ENCODE results near the gene SAMD9. TPM values are rescaled to one million over a fixed set of nuclear protein-coding genes. Genes with fewer than 3 reads are reported as not detected.
"Not testable (repeated sequence)": the region's sequence is repeated elsewhere in the genome, so short reads cannot be mapped to it uniquely, and the experiment has no call there.

The SAMD9 gene
- 7.5 TPM for total RNA-seq

DNA sequence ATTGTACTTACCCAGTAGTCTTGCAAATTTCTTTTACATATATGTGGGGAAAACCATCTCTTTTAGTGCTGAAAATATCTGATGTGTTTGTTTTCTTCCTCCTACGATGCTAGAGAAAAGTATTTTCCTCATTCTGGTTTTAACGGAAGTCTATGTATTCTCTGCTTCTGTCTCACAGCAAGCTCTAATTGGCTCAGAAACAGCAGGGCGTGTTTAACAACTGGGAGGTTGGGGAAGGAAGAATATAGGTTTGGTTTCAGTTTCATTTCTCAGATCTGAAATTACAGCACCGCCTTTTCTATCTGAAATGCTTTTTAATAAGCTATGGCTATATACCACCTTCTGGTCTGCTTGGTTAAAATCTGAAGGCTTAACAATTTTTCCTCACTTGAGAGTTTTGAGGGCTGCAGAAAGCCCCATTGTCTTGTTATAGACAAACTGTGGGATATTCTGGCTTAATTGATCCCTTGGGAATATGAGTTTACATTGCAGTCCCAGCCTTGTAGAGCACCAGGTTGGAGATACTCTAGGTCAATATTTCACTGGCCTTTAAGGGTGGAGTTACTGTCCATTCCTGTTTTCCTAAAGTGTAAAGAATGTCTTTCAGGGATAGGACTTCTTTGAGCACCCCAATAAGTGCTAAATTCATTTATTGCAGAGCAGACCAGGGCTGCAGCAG, at the start of gene SAMD9:
Gene SAMD9, minus strand, starts transcription at position 128 of the 679 bp plus-strand sequence. CDS start 11,882 bp downstream, outside the sequence.
- DNase-seq = peak; percentile 81

DNA sequence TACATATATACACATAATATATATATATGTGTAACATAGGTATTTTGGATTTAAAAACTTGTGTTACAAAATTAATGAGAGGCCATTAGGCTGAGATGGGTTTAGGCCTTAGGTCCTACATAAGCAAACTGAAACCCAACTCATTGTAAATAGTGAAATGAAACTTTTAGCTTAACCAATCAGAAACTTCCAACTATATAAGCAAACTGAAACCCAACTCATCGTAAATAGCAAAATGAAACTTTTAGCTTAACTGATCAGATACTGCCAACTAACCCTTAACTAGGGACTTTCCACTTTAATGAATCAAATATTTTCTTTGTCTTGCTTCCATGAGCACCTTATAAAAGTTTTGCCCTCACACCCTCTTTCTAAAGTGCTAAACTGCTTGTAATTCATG, 47.7 kb upstream of the SAMD9 start:
- DNase-seq = no peak

DNA sequence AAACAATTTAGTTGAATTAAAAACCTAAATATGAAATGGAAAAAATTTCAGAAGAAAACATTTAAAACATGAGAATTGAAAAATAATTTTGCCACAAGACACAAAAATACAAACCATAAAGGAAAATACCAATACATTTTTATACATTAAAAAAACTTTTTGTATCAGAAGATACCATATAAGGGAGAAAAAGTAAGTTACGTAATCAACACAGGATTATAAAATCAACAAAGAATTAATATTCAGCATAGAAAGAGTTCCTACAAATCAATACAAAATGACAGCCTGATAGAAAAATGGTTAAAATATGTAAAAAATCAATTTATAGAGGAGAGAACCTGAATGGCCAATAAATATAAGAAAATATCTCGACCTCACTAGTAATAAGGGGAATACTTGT, 47.0 kb upstream of the SAMD9 start:
- no peak for DNase-seq

DNA sequence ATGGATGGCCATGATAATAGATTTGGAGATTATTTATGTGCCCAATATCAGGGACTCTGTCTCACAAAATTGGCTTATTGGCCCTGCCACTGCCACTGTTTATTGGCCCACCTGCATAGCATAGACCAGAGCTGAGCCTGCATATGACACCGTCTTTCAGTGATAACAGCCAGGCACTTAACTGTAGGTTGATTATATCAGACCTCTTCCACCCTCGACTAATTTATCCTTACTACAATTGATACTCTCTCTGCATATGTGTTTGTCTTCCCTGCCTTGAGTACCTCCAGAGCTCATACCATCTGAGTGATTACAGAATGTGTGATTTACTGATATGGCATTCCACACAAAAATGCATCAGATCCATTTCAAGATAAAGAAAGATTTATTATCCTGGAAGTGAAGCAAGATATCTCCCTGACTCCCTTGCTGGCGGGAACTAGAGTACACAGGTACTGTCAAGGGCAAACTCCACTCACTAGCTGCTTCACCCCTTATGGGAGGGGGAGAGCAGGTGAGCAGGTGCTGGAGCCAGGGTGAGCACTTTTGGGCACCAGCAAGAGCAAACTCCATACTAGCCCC, 43.5 kb upstream of the SAMD9 start:
- no peak for DNase-seq

DNA sequence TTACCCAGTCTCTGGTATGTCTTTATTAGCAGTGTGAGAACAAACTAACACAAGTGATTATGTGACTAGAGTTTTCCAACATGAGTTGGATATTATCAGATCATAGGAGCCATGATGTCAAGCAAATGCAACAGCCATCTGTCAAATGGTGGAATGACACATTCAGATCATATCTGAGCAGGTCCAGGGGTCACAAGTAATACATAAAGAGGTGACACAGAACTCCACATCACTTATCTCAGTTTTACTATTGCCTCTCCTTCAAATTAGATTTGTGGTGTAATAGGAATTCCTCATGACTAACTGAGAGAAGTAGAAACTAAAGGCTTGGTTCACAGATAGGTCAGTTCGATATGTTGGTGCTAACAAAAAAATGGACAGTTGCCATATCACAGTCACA, 42.6 kb upstream of the SAMD9 start:
- no peak for DNase-seq

DNA sequence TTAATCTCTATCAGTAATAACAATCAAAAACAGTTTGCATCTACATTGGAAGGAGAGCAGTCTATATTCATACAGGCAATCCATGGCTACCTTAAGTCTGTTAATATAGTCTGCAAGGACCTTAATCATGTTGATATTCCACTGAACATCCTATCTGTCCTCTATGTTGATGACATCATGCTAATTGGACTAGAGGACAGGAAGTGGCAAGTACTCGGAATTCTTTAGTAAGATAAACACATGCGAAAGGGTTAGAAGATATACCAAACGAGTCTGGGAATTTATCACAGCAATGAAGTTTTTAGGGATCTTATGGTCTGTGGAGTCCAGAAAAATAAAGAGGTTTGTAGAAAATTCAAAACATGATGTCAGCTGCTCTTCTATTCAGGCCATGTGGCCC, 41.7 kb upstream of the SAMD9 start:
- no peak for DNase-seq

DNA sequence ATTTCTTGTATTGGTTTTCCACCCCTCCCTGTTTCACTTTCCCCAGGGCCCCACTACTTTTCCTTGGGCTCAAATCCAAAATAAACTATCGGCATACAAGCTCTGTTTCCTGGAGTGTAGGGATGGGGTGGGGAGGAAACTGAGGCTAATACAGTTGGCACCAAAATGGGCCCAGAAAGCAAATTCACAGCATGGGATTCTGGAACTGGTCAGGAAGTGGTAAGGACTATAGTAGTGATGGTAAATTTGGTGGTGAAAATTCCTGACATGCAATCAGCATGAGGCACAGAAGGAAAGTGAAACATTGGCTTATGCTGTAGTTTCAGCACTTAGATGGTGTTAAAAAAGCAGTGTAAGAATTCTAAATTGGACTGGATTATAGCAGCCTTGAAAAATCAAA, 39.1 kb upstream of the SAMD9 start:
- no peak for DNase-seq

DNA sequence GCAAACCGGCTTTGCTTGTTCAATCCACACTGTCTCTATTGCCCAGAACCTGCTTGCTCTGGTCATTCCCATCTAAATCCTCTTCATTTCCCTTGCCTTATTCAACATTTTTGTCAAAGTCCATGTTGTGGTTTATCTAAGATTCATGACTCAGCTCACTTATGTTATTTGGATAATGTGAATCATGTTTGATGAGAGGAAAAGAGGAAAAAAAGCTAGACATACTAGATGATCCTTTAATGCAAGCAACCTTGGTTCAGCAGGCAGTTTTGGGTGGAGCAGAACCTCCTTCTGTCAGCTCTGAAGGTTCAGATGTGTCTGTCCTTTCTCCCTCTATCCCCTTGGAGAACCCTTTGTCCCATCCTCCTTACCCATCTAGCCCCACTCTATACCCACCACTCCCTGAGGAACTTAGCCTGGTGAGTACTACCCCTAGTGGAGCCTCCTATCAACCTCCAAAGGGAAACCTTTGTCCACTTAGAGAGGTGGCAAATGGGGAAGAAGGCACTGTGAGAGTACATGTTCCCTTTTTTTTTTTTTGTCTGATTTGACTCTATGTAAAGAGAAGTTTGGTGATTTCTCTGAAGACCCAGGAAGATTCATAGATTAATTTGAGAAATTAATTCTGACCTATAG, 32.5 kb upstream of the SAMD9 start:
- no peak for DNase-seq

DNA sequence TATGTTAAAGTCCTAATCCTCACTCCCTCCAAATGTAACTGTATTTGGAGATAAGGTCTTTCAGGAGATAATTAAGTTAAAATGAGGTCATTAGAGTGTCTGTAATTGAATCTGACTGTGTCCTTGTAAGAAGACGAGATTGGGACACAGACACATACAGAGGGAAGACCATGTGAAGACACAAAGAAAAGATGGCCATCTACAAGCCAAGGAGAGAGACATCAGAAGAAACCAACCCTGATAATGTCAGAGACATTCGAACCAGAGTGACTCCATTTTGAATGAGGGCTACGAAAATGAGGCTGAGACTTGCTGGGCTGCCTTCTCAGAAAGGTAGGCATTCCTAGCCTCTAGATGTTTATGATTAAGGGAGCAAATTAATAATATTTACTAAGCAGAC, 30.9 kb upstream of the SAMD9 start:
- no peak for DNase-seq

DNA sequence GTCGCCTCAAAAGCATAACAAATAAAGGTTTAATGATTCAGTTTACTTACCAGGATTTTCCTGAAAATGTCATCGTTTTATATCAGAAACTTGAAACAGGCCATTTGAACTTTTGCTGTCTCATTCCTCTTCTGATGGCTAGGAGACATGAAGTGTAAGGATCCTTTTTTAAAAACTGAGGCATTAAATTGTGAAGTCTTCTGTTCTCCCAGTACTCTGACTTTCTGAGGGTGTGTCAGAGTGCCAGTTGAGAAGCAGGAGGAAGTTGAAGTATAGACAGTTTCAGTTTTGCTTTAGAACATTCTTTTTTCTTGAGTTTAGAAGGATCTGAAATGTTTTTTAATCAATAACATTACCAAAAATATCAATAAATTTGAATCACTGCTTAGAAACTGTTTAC, 30.4 kb upstream of the SAMD9 start, which contains the start of gene SAMD9L:
Gene SAMD9L, minus strand, starts transcription at position 242 of the 400 bp plus-strand sequence. CDS start 12,414 bp downstream, outside the sequence.
- DNase-seq = no peak

DNA sequence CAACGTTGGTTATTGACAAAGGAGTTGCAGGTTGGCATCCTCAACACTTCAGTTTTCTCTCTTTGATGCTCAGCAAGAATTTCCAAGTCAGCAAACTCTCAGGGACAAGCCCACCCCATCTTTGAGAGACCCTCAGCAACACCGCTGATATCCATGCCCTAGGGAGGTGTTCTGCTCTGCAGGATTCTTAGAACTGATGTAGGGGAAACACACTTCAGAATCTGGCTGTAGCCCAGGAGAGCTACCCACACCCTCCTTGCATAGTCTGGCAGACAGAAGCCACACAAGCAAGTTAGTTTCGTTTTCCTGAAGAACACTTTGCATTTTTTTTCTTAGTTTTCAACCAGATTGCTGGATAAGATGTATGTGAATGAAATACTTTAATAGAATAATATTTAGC, 29.6 kb upstream of the SAMD9 start:
- DNase-seq = no peak

DNA sequence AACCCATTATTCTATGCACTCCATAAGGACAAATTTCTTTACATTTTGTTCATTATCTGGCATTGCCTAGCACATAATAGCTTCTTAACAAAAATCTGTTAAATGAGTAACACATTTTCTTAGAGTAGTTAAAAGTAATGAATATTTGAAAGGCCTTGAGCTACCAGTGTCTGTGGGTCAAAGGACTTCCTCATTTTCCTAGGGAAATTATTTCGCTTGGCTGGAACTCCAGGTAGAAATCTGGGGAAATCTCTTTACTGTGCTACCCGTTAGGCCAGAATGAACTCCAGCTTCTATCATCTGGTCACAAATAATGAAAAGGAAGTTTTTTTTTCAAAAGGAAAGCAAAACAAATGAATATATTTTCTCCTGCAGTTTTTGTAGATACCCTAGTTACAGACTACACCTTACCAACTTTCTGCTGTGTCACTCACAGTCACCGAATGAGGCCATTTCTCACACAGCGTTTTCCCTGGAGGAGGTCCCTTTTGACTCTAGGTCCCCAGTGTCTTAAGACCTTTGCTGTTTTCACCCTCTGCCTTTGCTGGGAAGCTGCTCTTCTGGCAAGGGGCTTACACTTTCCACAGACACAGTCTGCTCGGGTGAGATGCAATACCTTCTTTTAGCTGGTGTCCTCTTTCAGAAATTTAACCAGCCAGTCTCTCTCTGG, 28.8 kb upstream of the SAMD9 start:
- no peak for DNase-seq

DNA sequence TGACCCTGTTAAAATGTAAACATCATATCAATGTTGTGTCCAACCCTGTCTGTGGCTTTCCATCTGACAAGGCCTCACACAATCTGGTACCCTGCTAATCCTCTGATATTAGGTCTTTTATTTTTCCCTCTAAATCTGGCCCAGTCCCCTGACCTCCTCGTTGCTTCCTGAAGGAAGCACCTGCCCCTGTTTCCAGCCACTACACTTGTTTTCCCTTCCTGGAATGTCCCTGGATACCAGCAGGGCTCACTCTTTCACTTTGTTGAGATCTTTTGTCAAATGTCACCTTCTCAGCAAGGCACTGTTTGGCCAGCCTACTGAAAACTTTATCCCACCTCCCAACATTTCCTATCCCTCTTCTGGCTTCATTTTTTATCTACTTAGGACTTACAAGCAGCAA, 28.3 kb upstream of the SAMD9 start:
- no peak for DNase-seq

DNA sequence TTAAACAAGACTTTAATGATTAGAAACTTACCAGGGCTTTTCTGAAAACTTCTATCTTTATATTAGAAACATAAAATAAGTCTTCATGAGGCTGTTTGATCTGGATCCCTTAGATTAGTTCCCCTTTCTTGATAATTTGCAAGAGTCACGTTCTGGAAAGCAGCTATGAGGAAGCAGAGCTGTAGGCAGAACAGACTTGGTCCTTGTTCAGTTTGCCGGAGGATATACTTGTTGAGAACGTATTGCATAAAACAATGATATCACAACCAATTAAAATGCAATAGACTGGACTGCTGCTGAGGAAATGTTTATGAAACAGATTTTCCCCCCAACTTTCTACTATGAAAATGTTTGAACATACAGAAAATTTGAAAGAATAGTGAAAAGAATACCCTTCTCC, 27.6 kb upstream of the SAMD9 start:
- no peak for DNase-seq

DNA sequence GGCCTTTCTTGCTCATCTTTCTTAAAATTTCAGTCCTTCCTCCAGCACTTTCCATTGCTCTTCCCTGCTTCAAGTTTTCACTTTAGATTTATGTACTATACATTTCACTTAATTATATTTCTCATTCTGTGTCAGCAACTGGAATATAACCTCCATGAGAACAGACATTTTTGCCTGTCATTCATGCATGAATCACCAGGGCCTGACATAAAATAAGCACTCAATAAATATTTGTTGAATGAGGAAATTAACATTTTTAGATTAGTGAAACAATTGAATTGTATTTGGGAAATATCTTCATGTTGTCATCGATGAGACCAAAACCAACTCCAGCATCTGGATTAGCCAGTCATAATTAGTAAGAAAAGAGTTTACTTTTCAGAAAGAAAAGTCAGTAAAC, 24.3 kb upstream of the SAMD9 start:
- DNase-seq = no peak

DNA sequence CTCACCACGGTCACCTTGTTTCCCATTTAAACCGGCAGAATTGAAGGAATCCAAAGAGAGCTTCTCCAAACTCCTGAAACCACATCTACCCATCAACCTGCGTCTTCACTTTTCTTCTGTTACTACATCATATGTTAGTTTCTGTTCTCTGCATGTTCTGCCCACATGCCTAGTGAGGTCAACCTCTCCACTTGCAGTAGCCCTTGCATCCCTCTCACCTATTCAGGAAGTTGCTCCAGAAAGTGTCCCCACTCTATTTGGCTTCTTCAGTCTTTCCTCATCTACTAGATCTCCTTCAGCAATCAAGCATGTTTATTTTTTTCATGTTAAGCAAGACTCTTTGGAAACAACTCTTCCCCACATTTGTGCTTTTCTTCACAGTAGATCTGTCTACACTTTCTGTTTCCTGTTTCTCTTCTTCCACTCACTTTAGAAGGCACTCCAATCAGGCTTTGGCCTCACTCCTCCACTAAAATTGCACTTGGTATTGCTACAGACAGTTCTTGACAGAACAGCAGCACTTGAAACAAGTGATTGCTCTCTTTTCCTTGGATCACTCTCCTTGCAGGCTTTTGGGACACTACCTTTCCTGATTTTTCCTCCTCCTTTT, 22.9 kb upstream of the SAMD9 start:
- no peak for DNase-seq

DNA sequence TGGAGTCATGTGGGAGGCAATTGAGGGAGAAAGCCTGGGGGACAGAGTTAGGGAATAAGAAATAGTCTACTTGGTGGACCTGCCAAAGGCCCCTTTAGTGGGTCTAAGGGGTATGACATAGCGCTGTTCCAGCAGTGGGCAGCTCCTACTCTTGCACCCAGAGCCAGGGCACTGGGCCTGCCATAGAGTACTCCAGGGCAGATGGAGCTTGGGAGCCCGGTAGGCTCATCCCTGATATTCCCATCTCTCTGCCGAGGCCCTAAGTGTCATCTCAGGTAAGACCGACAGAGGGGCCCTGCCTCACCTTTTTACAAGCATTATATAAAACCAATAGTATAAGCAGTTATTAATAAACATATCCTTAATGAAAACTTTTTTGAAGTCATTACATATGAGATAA, 20.8 kb upstream of the SAMD9 start:
- DNase-seq = no peak

DNA sequence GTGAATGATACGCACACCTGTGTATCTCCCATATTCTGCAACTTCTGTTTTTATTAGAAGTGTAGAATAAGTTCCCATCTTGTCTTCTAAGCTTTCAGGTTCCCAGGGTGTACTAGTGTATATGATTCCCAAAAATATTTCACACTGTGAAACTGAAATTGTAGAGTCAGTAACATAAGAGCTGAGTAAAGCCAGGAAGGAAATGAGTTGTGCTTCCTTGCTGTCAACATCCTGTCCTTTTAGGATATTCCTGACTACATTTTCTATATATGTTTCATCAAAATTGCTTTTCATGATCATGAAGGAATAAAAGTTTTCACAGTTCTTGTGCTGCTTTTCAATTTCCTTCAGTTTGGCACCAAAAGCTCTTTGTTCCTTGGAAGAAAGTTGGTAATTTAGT, 15.2 kb upstream of the SAMD9 start:
- no peak for DNase-seq

DNA sequence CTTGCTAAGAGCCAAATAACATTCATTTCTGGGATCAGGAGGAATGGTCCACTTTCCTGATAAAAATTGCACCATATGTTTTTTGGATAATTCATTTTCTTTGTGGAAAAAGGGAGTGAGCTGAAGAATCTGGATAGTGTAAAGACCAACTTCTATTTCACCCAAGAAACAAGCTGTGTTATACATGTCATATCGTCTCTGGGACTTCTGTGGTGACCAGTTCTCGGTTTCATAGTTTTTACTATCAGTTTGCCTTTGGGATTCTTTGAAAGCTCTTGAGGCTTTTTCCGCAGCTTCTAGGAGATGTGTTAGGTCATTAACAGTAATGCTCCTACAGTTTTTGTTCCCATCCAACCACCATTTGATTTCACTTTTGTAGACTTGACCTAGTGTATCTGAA, 14.4 kb upstream of the SAMD9 start:
- no peak for DNase-seq

DNA sequence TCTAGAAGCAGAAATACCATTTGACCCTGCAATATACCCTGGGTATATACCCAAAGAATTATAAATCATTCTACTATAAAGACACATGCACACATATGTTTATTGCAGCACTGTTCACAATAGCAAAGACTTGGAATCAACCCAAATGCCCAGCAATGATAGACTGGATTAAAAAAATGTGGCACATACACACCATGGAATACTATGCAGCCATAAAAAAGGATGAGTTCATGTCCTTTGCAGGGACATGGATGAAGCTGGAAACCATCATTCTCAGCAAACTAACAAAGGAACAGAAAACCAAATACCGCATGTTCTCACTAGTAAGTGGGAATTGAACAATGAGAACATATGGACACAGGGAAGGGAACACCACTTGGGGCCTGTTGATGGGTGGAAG, 9.2 kb upstream of the SAMD9 start:
- not testable (repeated sequence) for DNase-seq

DNA sequence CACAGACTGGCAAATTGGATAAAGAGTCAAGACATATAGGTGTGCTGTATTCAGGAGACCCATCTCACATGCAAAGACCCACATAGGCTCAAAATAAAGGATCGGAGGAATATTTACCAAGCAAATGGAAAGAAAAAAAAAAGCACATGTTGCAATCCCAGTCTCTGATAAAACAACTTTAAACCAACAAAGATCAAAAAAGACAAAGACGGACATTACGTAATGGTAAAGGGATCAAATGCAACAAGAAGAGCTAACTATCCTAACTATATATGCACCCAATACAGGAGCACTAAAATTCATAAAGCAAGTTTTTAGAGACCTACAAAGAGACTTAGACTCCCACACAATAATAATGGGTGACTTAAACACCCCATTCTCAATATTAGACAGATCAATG, 5.8 kb upstream of the SAMD9 start:
- not testable (repeated sequence) for DNase-seq

DNA sequence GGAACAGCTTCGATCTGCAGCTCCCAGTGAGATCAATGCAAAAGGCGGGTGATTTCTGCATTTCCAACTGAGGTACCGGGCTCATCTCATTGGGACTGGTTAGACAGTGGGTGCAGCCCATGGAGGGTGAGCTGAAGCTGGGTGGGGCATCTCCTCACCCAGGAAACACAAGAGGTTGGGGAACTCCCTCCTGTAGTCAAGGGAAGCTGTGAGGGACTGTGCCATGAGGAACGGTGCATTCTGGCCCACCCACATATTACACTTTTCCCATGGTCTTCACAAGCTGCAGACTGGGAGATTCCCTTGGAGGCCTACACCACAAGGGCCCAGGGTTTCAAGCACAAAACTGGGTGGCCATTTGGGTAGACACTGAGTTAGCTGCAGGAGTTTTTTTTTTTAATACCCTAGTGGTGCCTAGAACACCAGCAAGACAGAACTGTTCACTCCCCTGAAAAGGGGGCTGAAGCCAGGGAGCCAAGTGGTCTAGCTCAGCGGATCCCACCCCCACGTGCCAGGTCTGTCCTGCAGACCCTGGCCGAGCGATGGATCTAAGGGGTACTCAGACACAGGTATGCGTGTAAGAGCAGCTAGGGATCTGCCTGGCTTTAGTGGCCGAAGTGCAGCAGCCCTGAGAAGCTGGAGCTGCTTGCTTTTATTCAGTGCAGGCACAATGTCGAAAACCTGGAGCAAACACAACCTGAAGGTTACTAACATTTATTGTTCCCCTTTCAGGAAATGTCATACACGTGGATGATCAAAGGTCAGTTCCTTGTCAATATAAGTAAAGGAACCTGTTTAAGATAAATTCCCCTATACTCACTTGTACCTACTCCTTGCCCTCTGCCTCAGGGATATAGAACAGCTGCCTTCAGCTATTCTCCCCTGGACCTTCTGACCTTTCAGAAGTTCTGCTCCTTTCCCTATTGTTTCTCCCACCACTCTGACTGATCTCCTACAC, 3.1 kb upstream of the SAMD9 start:
- DNase-seq = no peak
